ENCODE results near the gene PPP1R9A. TPM values are rescaled to one million over a fixed set of nuclear protein-coding genes. Genes with fewer than 3 reads are reported as not detected.

The PPP1R9A gene
- total RNA-seq, 1 donor, result 4.0 TPM

DNA sequence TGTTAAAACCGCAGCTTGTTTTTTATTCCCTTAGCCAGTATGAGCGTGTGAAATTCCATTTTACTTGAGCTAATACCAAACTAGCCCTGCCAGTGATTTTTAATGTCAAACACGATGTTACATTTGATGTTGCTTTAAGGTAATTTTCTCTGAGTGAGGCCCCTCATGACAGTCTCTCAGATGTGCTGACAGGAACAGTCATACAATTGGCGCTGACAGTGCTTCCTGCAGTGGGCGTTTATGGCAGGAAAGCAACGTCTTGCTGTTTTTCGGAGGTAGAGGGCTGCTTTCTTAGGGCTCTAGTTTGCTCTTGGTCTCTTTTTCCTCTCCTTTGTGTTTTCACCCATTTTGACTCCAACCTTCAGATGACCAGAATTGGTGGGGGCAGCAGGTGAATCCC, 397.6 kb downstream of the PPP1R9A start:
- DNase-seq (ENCODE audit: low read depth in 2 of 3, low spot score in 2 of 3), result no peak

DNA sequence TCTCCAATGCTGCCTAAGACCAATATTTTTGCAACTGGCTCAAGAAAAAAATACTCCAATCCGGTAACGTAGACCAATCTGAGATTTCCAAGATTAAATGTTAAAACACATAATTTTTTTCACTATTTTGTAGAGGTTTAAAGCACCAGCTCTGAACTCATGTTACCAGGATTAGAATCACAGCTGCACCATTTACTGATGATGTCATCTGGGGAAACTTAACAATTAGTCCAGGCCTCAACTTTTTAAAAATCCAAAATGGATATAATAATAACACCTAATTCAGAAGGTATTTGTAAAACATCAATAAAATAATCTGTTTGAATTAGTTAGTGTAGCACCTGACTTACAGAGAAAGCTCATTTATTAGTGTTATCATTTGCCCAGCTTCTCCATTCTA, 402.6 kb downstream of the PPP1R9A start:
- DNase-seq (ENCODE audit: low read depth in 2 of 3, low spot score in 2 of 3), result no peak

GRCh38 chr7:95311389-95311788, 404.0 kb downstream of the PPP1R9A start:
- no peak for DNase-seq (ENCODE audit: low read depth in 2 of 3, low spot score in 2 of 3)

DNA sequence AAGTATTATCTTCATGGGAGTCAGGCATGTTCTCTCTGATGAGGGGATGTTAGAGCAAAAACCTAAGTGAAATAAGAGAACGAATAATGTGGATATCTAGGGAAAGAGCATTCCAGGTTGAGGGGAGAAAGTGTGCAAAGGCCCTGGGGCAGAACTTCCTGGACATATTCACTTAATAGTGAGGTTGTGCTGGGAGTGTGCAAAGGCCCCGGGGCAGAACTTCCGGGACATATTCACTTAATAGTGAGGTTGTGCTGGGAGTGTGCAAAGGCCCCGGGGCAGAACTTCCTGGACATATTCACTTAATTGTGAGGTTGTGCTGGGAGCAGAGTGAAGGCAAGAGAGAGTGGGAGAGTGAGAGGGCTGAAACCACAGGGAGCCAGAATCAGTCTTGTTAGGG, 405.2 kb downstream of the PPP1R9A start:
- no peak for DNase-seq (ENCODE audit: low read depth in 2 of 3, low spot score in 2 of 3)

DNA sequence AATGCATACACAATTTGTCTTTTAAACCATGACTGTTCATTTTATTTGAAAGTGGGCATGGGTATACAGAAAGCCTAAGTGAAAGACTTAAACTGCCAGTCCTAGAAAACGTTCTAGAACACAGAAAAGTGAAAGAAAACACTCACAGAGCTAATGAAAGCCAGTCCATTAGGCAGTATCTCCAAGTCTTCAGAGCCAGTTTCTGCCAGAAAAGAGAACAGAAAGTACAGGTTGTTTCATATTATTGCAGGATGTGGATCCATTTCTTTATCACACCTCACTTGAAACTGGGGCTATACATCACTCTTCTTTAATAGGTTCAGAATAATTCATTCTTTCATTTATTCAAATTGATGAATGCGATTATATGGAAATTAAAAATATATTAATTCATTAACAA, 409.2 kb downstream of the PPP1R9A start:
- no peak for DNase-seq (ENCODE audit: low read depth in 2 of 3, low spot score in 2 of 3)

DNA sequence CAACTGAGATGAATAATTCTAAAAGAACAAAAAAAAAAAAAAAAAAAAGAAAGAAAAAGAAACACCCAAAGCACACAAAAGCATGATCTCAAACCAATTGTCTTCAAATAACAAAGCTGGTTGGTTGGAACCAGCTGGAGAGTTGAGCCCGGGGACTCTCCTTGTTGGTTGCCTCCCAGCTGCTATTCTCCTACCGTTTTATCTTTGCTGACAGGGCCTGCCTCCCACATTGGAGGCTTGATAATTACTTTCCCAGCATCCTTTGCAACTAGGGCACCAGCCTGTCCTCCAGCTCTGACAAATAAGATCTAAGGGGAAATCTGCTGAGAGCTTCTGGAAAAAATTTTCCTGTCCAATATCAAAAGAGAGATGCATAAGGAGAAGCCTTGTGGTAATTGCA, 410.2 kb downstream of the PPP1R9A start:
- DNase-seq (ENCODE audit: low read depth in 2 of 3, low spot score in 2 of 3), result no peak

DNA sequence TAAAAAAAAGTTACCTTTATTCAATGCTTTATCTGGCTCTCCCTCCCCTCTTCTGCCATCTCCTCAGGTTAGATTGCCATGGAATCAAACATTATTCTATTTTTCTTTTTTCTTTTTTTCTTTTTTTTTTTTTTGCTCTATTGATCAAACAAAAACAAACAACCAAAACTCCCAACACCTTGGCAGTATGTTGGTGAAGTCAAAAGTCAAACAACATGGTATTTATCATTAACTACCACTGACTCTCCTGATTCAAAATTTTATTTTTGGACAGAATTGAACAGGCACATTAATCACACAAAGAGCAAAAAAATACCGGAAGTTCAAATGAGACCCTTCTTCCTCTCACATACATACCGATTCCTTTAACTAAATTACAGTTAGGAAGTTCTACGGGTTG, 410.6 kb downstream of the PPP1R9A start:
- DNase-seq (ENCODE audit: low read depth in 2 of 3, low spot score in 2 of 3), result no peak

DNA sequence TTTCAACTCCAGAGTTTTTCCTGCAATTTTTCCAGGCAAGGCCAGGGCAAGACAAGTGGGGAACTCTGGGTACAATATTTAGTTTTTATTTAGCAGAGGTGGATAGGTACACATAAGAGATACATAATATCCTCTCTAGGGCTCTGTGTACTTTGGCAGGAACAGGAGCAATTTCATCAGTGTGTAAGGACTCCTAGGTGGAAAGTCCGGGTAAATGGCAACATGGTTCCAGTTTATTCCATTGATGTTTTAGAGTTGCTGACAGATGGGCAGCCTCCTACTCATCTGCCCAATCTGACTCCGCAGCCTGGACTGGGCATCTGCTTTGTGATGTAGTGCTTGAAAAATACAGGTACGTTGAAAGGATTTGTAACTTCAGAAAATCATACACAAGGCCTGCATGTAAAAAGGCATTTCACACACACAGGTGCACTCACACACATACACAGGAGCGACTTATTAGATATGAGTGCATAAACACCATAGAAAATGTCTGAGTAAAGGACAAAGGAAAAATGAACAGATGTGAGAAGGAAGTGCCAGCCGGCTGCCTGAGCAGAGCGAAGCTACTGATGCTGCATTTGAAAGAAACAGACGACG, 411.2 kb downstream of the PPP1R9A start:
- no peak for DNase-seq (ENCODE audit: low read depth in 2 of 3, low spot score in 2 of 3)

GRCh38 chr7:95319570-95319969, 412.2 kb downstream of the PPP1R9A start:
- DNase-seq (ENCODE audit: low read depth in 2 of 3, low spot score in 2 of 3), result no peak

DNA sequence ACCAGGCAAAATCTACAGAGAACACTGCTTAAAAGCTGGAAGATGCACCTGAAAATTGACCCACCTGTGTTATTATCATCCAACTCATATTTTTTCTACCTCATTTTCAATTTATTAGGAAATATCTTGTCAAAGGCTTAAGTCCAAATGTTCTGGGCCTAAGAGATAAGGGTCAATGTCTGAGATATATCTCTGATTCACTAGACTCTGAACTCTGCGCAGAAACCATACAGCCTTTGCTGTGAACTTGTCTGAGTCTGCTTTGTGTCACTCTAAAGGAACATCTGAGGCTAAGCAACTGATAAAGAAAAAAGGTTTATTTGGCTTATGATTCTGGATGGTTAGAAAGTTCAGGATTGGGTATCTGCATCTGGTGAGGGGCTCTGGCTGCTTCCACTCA, 413.3 kb downstream of the PPP1R9A start:
- no peak for DNase-seq (ENCODE audit: low read depth in 2 of 3, low spot score in 2 of 3)

DNA sequence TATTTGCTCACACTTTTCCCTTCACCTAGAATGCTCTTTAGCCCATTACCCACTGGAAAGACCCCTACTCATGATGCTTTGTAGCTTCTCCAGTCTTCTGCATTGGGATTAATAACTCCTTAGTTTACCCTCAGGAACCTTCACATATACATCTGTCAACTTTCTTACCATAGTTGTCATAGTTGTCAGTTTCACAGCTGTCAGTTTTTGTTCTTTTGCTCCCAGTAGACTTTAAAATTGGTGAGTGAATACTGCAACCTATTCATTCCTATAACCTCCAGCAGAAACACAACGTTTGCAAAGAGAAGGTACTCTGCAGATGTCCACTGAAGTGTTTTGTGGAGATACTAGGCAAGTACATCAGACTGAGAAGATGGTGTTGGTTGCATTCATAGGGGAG, 414.3 kb downstream of the PPP1R9A start:
- DNase-seq (ENCODE audit: low read depth in 2 of 3, low spot score in 2 of 3), result no peak

- DNase-seq (ENCODE audit: low read depth in 2 of 3, low spot score in 2 of 3), result no peak
These were observed 415.0 kb downstream of the PPP1R9A start for GRCh38 chr7:95322396-95322795.

- DNase-seq (ENCODE audit: low read depth in 2 of 3, low spot score in 2 of 3), result no peak
These were observed 415.5 kb downstream of the PPP1R9A start for GRCh38 chr7:95322854-95323253.

DNA sequence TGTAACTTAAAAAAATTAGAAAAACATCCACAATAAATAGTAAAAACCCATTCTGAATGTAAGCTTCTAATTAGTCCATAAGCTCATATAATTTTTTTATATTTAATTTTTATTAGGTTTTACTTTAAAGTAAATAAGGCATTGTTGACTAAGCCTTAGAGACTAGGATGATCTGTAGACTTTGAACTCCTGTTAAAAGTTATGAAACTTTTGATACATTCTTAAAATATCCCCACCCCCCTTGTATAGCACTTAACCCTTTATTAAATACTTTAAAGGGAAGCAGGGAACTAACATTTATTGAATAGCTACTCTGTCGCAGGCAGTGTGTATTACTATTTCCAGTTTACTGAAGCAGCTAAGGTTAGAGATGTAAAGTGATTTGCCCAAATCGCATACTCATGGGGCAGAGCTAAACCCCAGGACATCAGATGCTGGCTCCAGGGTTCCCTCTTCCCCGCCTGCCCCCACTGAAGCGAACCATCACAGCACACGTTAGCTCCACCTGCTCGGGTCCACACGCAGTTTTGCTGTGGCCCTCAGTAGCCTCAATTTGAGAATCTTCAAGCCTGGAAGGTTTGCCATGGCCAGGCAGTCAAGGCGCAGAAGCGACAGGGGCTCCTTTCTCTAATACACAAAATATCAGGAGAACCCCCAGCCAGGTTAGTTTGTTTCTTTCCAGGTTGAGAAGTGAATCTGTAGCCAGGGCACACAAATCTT, 416.2 kb downstream of the PPP1R9A start:
- DNase-seq (ENCODE audit: low read depth in 2 of 3, low spot score in 2 of 3), result no peak

DNA sequence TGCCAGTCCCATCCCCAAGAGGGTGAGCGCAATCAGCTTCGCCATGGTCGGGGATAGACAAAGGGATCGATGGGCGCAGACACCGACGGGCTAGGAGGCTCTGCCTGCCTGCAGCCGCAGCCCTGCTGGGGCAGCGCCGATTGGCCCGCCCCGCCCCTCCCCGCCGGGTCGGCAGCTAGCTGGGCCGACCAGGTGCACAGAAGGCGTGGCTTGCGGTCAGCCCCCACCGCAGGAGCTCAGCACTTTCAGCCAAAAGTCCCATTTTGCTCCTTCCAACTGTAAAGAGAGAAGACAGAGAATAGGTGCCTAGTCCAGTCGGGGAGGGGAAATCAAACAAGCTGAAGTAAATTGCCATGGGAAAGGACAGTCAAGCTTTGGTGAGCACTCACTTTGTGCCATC, 417.0 kb downstream of the PPP1R9A start, which contains the start of gene PON1:
Gene PON1, minus strand, starts transcription at position 102 of the 400 bp plus-strand sequence. Its CDS starts 57 bp downstream, at position 45.
- DNase-seq (ENCODE audit: low read depth in 2 of 3, low spot score in 2 of 3), result peak in 2 of 3 donors; percentile 4 to 21

DNA sequence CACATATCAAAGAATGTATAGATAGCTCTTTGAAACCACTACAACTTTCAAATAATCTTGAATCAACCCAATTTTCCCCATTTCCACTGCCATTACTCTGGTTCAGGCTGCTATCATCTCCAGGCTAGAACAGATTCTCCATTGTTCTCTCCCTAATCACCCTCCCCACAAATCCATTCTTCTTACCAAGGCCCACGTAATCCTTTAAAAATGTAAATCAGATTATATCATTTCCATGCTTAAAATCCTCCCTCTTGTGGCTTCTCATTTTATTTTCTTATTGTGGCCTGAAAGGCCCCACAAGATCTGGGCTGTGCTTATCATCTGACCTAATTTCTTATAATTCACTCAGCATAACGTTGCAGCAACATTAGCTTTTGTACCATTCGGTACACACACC, 420.0 kb downstream of the PPP1R9A start:
- no peak for DNase-seq (ENCODE audit: low read depth in 2 of 3, low spot score in 2 of 3)

GRCh38 chr7:95330204-95330960, 423.0 kb downstream of the PPP1R9A start:
- DNase-seq (ENCODE audit: low read depth in 2 of 3, low spot score in 2 of 3), result peak in 2 of 3 donors; percentile 32 to 71

- DNase-seq (ENCODE audit: low read depth in 2 of 3, low spot score in 2 of 3), result no peak
These were observed 423.6 kb downstream of the PPP1R9A start for GRCh38 chr7:95330961-95331337.

DNA sequence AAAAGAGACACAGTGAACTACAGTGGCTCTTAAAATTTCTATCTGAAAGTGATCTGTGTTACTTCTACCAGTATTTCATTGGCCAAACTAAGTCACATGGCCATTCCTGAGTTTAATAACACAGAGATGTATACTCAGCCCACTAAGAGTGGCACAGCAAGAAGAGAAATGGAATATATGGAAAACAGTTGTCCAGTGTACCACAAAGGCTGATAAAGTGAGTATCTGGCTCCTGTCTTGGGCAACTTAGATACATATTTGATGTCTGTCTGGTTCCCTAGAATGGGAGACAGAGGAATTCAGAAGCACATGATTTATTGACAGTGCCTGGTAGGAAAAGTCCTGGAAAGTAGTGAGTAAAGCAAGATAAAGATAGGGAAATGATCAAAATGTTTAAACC, 427.1 kb downstream of the PPP1R9A start:
- DNase-seq (ENCODE audit: low read depth in 2 of 3, low spot score in 2 of 3), result no peak

DNA sequence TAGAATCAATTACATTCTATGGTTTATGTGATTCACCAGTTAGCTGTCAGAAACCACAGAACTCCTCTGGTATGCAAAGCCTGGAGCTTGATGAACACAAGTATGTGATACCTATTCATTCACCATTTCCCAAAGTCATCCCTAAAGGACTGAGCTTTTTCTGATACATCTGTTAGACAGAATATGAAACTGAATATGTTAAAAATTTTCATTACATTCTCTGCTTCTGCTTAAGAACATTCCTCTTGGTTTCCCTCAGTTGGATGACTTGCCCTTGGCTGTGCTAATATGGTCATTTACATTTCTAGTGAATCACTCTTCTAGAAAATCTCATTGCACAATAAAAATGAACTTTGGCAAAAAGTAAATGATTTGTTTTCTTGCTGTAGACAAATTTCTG, 427.7 kb downstream of the PPP1R9A start:
- no peak for DNase-seq (ENCODE audit: low read depth in 2 of 3, low spot score in 2 of 3)

DNA sequence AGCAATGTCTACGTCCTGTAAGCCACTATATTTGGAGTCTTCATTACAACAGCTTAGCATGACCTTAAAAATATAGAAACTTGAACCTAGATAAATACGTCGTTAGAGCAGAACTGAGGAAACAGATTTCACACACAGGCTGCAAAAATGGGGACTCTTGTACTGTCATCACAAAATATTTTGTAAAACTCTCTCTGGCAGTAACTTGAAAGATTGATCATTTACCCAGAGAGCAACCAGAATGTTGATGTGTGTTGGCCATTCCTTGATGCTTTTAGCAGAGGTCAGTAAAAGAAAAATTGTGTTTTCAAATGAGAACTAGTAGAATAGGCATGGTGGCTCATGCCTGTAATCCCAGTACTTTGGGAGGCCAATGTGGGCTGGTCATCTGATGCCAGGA, 431.4 kb downstream of the PPP1R9A start:
- no peak for DNase-seq (ENCODE audit: low read depth in 2 of 3, low spot score in 2 of 3)

DNA sequence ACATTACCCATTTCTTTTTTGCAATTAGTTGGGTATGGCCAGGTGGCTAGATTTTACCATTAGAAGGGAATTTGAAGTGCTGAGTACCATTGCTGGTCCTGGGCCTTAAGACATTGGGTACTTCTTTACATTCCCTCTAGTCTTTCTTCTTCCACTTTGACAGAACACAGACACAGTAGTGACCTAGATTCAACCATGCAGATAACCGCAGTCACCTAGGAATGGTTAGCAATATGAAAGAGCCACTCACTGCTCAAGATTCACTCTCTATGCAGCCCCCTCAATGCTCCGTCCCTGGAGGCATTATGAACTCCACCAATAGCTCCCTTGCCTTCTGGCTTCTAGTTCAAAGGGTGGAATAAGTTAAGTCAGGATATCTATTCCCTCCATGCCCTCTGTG, 433.1 kb downstream of the PPP1R9A start:
- DNase-seq (ENCODE audit: low read depth in 2 of 3, low spot score in 2 of 3), result no peak
